Jurkat, Clone E6-1 (cell line): ENCODE measurements around the gene TAGLN2.

Experiments used
- DNase-seq: peaks from one replicate; pipeline ENCODE4 v3.0.0-alpha.2; 2011; ENCODE audit warnings: low read depth, low spot score
- H3K4me3 ChIP-seq: 2 replicates; pipeline ENCODE4 v1.5.1; 2011; ENCODE audit warnings: mild to moderate bottlenecking, low read length, control low read depth, moderate library complexity

The TAGLN2 gene

DNA sequence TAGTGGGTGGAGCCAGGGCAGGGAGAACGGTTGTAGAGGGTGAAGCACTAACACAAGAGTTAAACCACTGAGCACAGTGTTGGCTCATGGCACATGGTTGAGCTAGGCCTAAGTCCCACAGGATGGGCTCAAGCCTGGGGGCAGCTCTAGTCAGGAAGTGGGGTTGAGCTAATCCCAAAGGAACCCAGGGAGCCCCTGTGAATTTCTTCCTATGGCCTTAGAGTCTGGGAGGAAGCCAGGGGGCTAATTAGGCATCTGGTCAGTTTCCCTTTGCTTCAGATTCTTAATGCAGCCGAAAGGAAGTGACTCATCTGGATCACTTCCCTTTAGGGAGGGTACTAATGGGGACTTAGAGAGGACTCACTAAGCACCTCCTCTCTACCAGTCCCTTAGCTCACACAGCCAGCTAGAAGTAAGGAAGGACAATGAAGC lies 35.5 kb downstream of the TAGLN2 start:
- H3K4me3 ChIP-seq: no peak overlapping the region
- no peak for DNase-seq

GRCh38 chr1:159889202-159889601 lies 36.1 kb downstream of the TAGLN2 start:
- no peak overlapping the region for H3K4me3 ChIP-seq
- DNase-seq: no peak

- no peak for DNase-seq
- H3K4me3 ChIP-seq: no peak overlapping the region
Measured at GRCh38 chr1:159884296-159884695, 41.0 kb downstream of the TAGLN2 start.

- no peak overlapping the region for H3K4me3 ChIP-seq
- DNase-seq: no peak
Measured at GRCh38 chr1:159883134-159883533, 42.2 kb downstream of the TAGLN2 start.

- no peak overlapping the region for H3K4me3 ChIP-seq
- no peak for DNase-seq
Measured at GRCh38 chr1:159882527-159882862, 42.8 kb downstream of the TAGLN2 start.

DNA sequence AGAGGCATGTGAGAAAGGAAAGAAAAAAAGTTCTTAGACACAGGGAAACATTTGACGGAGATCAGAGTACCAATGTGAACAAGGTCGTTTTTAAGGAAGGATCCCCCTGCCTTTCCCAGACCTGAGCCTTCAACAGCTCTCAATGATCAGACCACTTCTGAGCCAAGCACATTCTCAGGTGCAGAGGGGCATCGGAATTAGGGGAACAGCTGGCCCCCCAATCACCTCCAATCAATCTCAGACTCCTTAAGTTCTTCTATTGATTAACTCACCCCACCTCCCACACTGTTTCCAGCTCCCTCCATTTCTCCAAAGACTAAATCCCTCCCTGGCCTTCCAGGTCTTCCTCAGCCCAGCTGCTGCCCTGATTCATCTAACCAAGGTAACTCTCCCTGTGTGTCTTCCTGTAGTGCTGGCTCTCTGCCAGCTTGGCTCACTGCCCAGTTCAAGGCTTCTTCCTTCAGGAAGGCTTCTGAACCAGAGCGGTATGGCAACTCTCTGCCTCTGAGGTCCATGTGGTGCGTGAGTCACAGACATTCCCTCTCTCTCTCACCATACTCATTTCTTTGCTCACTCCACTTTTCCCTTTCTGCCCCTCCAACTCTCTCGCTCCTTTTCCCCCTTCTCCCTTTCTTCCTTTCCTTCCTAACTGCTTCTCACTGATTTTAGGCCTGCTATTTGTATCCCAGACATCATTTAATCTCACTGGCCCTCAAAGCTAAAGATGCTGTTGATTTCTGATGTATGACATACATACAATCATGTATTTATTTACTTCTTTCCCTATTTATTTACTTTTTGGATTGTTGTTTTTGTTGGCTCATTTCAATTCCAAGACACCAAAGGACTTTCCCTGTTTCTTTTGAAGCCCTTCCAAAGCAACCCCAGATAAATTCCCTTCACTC lies 43.4 kb downstream of the TAGLN2 start:
- peak; percentile 30 for DNase-seq
- H3K4me3 ChIP-seq: no peak overlapping the region

DNA sequence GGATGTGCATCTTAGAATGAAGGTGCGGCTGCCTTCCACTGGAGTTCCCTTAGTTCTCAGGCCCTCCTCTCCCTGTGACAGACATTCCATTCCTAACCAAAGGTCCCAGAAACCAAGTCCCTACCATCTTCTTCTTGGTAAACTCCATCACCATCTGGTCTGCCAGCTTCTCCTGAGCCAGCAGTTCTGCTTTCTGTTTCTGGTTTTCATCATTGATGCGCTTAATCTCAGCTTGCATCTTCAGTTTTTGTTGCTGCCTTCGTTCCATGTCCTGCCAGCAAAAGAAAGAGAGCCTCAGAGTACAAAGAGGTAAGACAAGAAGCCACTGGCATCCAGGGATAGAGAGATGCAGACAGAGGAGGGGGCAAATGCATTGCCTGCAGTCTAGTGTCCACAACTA lies 44.9 kb downstream of the TAGLN2 start:
- DNase-seq: no peak

GRCh38 chr1:159879977-159880376 lies 45.3 kb downstream of the TAGLN2 start:
- no peak overlapping the region for H3K4me3 ChIP-seq
- no peak for DNase-seq

More for the DNA sequence above, 44.9 kb downstream of the TAGLN2 start:
- no peak overlapping the region for H3K4me3 ChIP-seq

DNA sequence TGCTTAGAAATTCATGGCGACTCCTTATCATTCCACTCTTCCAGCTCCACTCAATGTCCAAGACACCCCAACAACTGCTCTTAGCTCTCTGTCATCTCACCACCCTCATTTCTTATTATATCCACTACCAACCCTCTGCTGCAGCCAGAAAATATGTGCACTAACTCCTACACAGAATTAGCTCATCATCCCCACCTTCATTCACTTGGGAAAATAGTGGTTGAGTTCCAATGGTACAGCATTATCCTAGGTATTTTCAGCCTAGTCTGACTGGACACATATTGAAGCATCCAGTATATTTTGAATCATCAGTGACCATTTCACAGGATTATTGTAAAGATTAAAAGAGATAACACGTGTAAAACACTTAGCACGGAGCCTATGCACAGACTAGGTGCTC lies 46.2 kb downstream of the TAGLN2 start:
- H3K4me3 ChIP-seq: no peak overlapping the region
- DNase-seq: no peak

DNA sequence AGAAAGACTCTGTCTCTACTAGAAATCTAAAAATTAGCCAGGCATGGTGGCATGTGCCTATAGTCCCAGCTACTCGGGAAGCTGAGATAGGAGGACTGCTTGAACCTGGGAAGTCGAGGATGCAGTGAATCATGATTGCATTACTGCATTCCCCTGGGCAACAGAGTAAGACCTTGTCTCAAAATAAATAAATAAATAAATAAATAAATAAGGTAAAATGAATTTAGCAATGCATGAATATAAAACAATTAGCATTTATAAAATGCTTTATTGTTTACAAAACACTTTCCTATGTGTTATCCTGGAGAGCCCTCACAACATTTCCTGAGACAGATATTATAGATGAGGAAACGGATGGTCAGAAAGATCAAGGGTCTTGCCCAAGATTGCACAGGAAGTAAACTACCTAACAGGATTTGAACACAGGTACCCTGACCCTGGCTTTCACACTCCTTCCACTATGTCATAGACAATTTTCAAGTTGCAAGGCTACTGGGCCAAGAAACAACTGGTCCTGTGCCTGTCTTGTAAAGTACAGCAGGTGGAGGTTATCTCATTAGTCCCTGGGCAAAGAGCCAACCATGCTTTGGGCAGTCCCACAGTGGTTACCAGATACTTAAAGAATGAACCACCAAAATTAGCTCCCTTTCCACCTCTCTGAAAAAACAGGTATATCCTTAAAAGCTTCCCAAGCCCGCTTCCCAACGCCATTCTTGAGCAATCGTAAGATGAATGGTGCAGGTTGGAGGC lies 47.4 kb downstream of the TAGLN2 start:
- H3K4me3 ChIP-seq: no peak overlapping the region
- DNase-seq: no peak

DNA sequence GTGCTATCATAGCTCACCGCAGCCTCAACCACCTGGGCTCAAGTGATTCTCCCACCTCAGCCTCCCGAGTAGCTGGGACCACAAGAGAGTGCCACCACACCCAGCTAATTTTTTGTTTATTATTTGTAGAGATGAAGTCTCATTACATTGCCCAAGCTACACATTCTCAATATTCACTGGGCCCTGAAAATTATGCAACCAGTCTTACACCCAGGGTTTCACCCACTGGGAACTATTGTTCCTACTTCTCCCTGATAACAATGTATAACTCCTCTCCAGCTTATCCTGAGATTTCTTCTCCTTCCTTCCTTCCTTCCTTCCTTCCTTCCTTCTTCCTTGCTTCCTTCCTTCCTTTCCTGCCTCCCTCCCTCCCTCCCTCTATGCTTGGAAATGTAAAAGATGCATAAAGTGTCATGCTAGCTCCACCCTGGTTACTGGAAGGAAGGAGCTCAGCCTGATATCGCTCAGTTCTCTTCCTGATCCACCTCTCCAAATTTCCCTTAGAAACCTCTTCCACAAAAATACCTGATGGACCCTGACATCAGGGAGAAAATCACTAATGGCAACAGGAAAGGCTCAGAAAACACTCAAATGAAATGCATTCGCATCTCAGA lies 51.7 kb downstream of the TAGLN2 start:
- DNase-seq: no peak
- H3K4me3 ChIP-seq: no peak overlapping the region

DNA sequence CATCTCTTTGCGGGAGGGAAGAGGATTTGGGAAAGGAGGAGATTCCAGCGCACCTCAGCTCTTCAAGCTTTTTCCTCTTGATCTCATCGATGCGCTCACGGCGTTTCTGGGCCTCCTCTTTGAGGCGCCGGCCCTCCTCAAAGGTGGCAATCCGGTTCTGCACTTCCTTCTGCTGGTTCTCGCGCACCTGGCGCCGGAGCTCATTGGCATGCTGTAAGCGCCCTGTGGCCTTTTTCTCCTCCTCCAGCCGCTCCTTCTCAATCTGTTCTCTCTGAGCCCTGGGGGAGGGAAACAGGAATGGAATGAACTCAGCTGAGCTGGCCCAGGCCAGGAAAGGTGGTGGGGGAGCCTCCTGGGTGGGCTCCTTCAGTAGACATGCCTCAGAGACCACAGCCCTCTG lies 52.4 kb downstream of the TAGLN2 start:
- no peak for DNase-seq
- H3K4me3 ChIP-seq: no peak overlapping the region

DNA sequence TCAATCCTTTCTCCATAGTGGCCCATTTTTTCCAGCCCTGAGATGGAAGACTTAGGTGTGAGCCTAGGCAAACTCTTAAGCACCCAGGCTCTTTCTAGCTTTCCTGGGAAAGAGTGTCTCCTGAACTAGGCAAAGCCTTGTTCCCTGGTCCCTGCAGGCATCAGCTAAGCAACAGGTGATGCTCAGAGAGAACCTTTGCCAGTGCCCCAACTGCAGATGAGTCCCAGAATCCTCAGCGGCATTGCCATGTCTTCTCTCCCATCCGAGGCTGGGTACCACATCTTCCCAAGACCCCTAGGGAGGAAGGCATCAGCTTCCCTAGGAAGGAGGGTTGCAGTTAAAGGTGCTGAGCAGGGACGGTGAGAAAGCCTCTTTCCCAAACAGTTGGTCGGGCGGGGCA lies 54.6 kb downstream of the TAGLN2 start:
- DNase-seq: no peak
- no peak overlapping the region for H3K4me3 ChIP-seq

DNA sequence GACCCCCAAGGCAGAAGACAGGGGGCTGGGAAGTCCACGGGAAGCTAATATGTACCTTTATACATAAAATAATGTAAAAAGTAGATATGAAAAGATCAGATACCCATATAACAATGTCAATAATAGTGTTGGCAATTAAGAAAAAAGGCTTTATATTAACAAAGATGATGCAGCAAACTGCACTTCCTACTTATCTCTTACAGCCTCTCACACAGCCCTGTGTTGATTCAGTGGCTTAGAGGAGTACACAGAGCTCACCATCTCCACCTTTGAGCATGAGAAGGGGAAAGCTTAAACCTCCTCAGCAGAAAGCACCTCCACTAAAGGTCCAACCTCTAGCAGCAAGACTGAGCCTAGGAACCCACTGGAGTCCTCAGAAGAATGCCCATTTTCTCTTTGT lies 55.7 kb downstream of the TAGLN2 start:
- DNase-seq: no peak
- H3K4me3 ChIP-seq: no peak overlapping the region

GRCh38 chr1:159869173-159869572 lies 56.1 kb downstream of the TAGLN2 start:
- H3K4me3 ChIP-seq: no peak overlapping the region
- DNase-seq: peak; percentile 76

- no peak overlapping the region for H3K4me3 ChIP-seq
- no peak for DNase-seq
Measured at GRCh38 chr1:159868766-159869165, 56.5 kb downstream of the TAGLN2 start.
